Stimulated activated CD4-positive, alpha-beta T cell treated with anti-CD3 and anti-CD28 coated beads, TNF-alpha, amount 100 ng/mL, for 48 hours (primary cell): ENCODE data around the gene MROH7.

Source experiments
- DNase-seq, 3 donors: peaks; one replicate each; pipeline ENCODE4 v3.0.0-alpha.2; 2020; ENCODE audit warnings: low read depth in 3 of 3

Gene MROH7

GRCh38 chr1:54697896-54698295 lies 56.3 kb downstream of the MROH7 start:
- DNase-seq, result no peak

- no peak for DNase-seq
These were observed 56.8 kb downstream of the MROH7 start for GRCh38 chr1:54698346-54698745.

GRCh38 chr1:54699936-54700525 lies 58.4 kb downstream of the MROH7 start:
- DNase-seq, result no peak

DNA sequence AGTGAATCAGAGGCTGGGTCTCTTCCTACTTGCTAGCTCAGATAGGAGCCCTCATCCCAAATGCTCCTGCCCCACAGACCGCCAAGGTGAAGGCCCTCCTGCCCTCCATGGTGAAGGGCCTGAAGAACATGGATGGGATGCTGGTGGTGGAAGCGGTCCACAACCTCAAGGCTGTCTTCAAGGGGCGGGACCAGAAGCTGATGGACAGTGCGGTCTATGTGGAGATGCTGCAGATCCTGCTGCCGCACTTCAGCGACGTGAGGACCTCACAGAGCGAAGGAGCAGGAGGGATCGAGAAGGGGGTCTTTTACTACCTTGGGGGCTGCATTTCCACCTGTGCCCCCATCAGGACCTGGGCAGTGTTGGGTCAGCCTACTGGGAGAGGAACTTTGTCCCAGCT lies 59.5 kb downstream of the MROH7 start:
- no peak for DNase-seq

GRCh38 chr1:54701996-54702395 lies 60.4 kb downstream of the MROH7 start:
- DNase-seq, result no peak

DNA sequence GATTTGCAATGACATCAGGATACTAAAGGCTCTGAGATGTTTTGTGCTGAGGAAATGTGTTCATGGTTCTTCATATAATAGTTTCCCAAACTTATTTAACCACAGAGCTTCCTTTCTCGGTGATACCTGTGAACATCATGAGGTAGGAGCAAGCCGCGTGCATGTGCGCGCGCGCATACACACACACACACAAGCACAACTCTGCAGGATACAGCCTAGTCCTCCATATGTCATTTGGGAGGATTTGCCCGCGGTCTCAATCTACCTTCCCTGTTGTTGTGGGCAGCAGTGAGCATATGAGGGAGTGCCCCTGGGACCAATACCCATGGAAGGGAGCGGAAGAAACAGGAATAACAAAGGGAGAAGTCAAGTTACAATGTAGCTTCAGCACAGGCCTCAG lies 61.9 kb downstream of the MROH7 start:
- no peak for DNase-seq

GRCh38 chr1:54705153-54705552 lies 63.6 kb downstream of the MROH7 start:
- no peak for DNase-seq

DNA sequence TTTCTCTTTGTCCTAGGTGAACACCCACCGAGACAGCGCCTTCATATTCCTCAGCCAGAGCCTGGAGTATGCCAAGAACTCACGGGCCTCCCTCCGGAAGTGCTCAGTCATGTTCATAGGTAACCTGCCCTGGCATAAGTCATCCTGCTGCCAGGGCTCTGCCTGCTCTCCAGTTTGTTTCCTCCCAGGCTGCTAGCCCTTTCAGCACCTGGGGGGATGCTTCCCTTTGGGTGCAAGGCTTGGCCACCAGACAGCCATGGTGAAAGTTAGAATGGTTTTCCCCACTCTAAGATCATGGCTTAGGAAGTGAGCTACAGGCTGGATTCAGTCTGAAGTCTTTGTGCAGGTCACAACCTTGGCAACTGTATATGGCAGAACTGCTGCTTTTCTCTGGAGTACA lies 64.8 kb downstream of the MROH7 start:
- DNase-seq, result no peak

DNA sequence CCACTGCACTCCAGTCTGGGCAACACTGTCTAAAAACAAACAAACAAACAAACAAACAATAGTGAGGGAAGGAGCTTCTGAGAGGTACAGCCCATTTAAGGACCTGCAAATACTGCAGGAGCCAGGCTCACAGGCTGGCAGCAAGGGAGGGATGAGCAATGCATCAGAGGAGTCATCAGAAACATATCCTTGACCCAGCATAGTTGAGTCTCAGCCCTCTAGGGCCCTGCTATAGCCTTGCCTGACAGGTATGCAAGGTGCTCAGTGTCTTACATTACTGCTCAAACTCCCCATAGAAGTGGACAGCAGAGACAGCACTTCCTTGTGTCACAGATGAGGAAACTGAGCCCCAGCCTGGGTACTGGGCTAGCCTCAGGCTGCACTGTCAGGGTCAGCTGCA lies 66.8 kb downstream of the MROH7 start:
- no peak for DNase-seq

- no peak for DNase-seq
These were observed 68.1 kb downstream of the MROH7 start for GRCh38 chr1:54709547-54710292.

GRCh38 chr1:54710434-54710833 lies 68.8 kb downstream of the MROH7 start:
- no peak for DNase-seq

GRCh38 chr1:54710841-54711240 lies 69.3 kb downstream of the MROH7 start:
- no peak for DNase-seq

- no peak for DNase-seq
These were observed 70.0 kb downstream of the MROH7 start for GRCh38 chr1:54711536-54711935.

- no peak for DNase-seq
These were observed 73.4 kb downstream of the MROH7 start for GRCh38 chr1:54714881-54715492.

GRCh38 chr1:54715493-54716298 lies 74.1 kb downstream of the MROH7 start, which contains the start of gene TTC4:
Gene TTC4, plus strand, starts transcription at chr1:54715861. Its CDS starts 48 bp downstream, at chr1:54715909.
- peak; percentile 69 to 83 (median 74) for DNase-seq

DNA sequence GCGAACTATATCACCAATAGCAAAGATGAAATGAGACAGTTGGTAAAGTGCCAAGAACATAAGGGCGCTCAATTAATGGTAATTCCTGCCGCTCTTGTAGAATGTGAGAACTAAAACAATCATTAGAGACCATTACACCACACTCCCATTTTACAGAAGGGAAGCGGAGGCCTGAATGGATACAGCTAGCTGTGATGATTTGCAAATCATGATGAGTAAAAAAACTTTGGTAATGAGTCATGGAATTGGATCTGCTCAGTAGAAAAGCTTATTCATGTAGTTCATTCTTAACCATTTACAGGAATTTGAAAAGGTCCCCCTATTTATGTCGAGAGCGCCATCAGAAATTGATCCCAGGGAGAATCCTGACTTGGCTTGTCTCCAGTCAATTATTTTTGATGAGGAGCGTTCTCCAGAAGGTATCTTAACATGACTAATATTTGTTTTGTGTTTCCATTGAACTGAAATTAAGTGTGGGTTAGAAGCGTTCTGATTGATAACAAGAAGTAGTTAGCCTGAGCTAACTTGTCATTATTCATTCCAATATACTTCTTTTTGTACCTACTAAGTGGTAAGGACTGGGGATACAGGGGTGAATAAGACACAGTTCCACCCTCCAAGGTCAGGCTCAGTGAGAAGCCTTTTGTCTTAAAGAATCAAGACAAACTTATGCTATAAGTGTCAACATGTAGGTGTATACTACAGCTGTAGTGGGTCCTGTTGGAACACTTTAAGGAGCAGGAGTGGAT lies 74.9 kb downstream of the MROH7 start:
- DNase-seq, result peak in 2 of 3 donors; percentile 3 to 20

GRCh38 chr1:54721719-54722118 lies 80.1 kb downstream of the MROH7 start:
- DNase-seq, result no peak

DNA sequence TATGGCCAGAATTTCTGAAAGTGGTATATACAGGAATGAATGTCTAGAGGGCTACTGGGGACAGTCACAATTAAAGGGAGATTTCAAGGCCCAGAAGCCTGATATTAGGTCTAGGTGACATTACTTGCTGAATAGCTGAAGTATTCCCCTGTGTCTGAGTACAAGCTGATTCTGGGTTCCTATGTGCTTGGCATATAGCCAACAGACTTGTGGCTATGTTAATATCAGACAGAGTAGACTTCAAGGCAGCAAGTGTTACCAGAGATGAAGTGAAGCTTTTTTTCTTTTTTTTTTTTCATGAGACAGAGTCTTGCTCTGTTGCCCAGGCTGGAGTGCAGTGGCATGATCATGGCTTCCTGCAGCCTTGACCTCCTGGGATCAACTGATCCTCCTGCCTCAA lies 82.4 kb downstream of the MROH7 start:
- DNase-seq, result no peak

- no peak for DNase-seq
These were observed 83.2 kb downstream of the MROH7 start for GRCh38 chr1:54724771-54725170.

GRCh38 chr1:54728027-54728426 lies 86.4 kb downstream of the MROH7 start:
- DNase-seq, result no peak

DNA sequence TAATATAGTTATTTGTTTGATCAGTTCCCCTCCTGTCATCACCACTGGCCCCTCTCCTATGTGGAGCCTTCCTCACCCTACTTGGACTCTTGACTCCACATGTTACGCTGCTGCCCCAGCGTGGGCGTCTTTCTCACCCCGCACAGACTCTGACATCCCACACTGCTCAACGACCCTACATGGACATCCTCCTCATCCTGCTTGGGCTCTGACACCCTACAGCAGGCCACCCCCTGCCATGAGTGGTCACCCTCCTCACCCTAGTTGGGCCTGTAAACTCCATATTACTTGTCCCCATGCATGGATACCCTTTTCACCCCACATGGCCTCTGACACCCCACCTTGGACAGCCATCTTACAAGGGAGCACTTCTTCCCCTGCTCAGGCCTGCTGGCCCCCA lies 95.1 kb downstream of the MROH7 start:
- DNase-seq, result no peak

DNA sequence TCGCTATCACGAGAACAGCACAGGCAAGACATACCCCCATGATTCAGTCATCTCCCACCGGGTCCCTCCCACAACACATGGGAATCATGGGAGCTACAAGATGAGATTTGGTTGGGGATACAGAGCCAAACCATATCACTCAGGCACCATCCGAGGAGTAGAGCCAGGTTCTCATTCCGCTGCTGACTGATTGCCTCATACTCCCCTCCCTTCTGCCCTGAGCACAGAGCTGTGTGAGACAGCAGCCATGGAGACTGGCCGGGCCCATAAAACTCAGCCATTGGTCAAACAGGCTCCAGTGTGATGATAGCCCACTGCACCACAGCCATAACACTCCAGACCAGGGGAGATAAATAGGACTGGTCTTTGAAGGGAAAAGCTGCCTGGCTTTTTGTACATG lies 96.7 kb downstream of the MROH7 start:
- no peak for DNase-seq
